PC-9 (cell line): Measurements from ENCODE around the gene PSD2. TPM values are rescaled to one million over a fixed set of nuclear protein-coding genes. Genes with fewer than 3 reads are reported as not detected.

ENCODE experiments used
- BruUV-seq: library from RNA; stranded (reverse); fragments of 400-500 nt; replicated peaks from 2 replicates; lab custom pipeline; 2021; lab: Mats Ljungman, UMichigan
- CTCF ChIA-PET: fragments of 300-600 bp; sonication (Branson Sonifier 250); formaldehyde crosslinking; loops from one replicate; lab custom pipeline; 2022; ENCODE audit warnings: antibody characterized with exemption; lab: Charles Lee
- POLR2A ChIA-PET: fragments of 300-600 bp; sonication (Branson Sonifier 250); formaldehyde crosslinking; loops from one replicate; lab custom pipeline; 2022; ENCODE audit warnings: antibody characterized with exemption; ENCODE audit not compliant: unreplicated experiment; lab: Charles Lee
- DNase-seq, 2 experiments: peaks; one replicate each; pipeline versions ENCODE4 v3.0.0 to v3.0.0-alpha.2; 2015 to 2022; ENCODE audit warnings: mixed read lengths in 1 of 2
- H2AFZ ChIP-seq: fragments of 200-600 bp; sonication (generic); 2 replicates; pipeline ENCODE4 v1.8.1; 2017; ENCODE audit warnings: antibody characterized with exemption
- H3F3A ChIP-seq: fragments of 200-600 bp; sonication (generic); 2 replicates; pipeline ENCODE4 v1.8.1; 2017; ENCODE audit warnings: antibody characterized with exemption, mild to moderate bottlenecking, low read depth; ENCODE audit not compliant: insufficient read depth
- H3K27ac ChIP-seq: fragments of 200-600 bp; sonication (generic); 2 replicates; pipeline ENCODE4 v1.6.1; 2016; ENCODE audit warnings: mixed run types
- H3K27me3 ChIP-seq: fragments of 200-600 bp; sonication (generic); 2 replicates; pipeline ENCODE4 v1.6.1; 2016; ENCODE audit warnings: low read depth, mixed run types; ENCODE audit not compliant: insufficient read depth
- H3K36me3 ChIP-seq: fragments of 200-600 bp; sonication (generic); 2 replicates; pipeline ENCODE4 v1.6.1; 2016; ENCODE audit warnings: low read depth, mixed run types
- H3K4me1 ChIP-seq: fragments of 200-600 bp; sonication (generic); replicated peaks from 2 replicates; pipeline ENCODE4 v1.6.1; 2016; ENCODE audit warnings: mixed run types; ENCODE audit not compliant: insufficient read depth
- H3K4me2 ChIP-seq: fragments of 200-600 bp; sonication (generic); 2 replicates; pipeline ENCODE4 v1.6.1; 2017; ENCODE audit warnings: mixed run types
- H3K4me3 ChIP-seq: fragments of 200-600 bp; sonication (generic); 2 replicates; pipeline ENCODE4 v1.6.1; 2016; ENCODE audit warnings: mixed run types
- H3K79me2 ChIP-seq: fragments of 200-600 bp; sonication (generic); 2 replicates; pipeline ENCODE4 v1.6.1; 2017; ENCODE audit warnings: low read depth, mixed run types
- H3K9me2 ChIP-seq: fragments of 200-600 bp; sonication (generic); 2 replicates; pipeline ENCODE4 v1.8.1; 2017; ENCODE audit warnings: mild to moderate bottlenecking; ENCODE audit not compliant: insufficient read depth
- H3K9me3 ChIP-seq: fragments of 200-600 bp; sonication (generic); 2 replicates; pipeline ENCODE4 v1.8.1; 2016; ENCODE audit warnings: low read depth; ENCODE audit not compliant: insufficient read depth
- H4K20me1 ChIP-seq: fragments of 200-600 bp; sonication (generic); 2 replicates; pipeline ENCODE4 v1.8.1; 2017; ENCODE audit not compliant: insufficient read depth
- EZH2 ChIP-seq: fragments of 200-600 bp; sonication (generic); IDR thresholded peaks from 2 replicates; pipeline ENCODE4 v1.8.0; 2017; ENCODE audit warnings: antibody characterized with exemption, low read depth
- intact Hi-C: fragments of 100-400 bp; cut with micrococcal nuclease; formaldehyde crosslinking; loops from one replicate; pipeline ENCODE4 v1.10.0; 2022; ENCODE audit not compliant: unreplicated experiment
- total RNA-seq: library from RNA; stranded (reverse); gene quantifications from 2 replicates; pipeline ENCODE4 v1.2.3, GENCODE V29; 2021
- TF ChIP-seq, protein P1 (sequence below): fragments of 200-600 bp; sonication (generic); conservative IDR thresholded peaks from 2 replicates; pipeline ENCODE4 v1.6.1; 2017; ENCODE audit warnings: mixed run types, antibody characterized with exemption, mild to moderate bottlenecking, moderate library complexity

The PSD2 gene
- total RNA-seq, 1 experiment from 2014 or later = 0.07 TPM

DNA sequence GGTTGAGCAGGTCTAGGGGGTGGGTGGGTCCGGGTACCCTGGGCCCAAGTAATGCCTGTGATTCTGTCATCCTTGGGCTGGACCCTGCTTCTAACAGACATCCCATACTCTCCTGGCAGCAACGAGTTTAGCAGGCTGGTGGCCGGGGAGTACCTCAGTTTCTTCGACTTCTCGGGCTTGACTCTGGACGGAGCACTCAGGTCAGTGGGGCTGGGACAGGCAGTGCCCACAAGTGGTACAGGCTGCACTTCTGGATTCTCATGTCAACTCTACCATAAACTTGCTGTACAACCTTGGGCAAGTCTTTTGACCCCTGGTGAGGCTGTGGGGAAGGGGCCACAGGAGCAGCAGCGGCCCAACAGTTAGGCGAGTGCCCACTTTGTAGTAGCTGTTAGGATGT lies 21.8 kb downstream of the PSD2 start:
- no peak for DNase-seq
- H3K9me3 ChIP-seq = no peaks in the 10 kb centered on the region
- no peaks in the 10 kb centered on the region for H3F3A ChIP-seq
- no peak overlapping the region for H3K27ac ChIP-seq
- H3K4me2 ChIP-seq = no peak overlapping the region
- H3K27me3 ChIP-seq = peaks cover 97% of the 10 kb centered on the region
- H3K9me2 ChIP-seq = no peaks in the 10 kb centered on the region
- no TSS peak for BruUV-seq
- H4K20me1 ChIP-seq = no peaks in the 10 kb centered on the region
- no peak overlapping the region for H2AFZ ChIP-seq
- intact Hi-C loops = no loop called here
- no peaks in the 10 kb centered on the region for H3K36me3 ChIP-seq
- no peaks in the 10 kb centered on the region for H3K79me2 ChIP-seq
- TF ChIP-seq, protein P1, sequence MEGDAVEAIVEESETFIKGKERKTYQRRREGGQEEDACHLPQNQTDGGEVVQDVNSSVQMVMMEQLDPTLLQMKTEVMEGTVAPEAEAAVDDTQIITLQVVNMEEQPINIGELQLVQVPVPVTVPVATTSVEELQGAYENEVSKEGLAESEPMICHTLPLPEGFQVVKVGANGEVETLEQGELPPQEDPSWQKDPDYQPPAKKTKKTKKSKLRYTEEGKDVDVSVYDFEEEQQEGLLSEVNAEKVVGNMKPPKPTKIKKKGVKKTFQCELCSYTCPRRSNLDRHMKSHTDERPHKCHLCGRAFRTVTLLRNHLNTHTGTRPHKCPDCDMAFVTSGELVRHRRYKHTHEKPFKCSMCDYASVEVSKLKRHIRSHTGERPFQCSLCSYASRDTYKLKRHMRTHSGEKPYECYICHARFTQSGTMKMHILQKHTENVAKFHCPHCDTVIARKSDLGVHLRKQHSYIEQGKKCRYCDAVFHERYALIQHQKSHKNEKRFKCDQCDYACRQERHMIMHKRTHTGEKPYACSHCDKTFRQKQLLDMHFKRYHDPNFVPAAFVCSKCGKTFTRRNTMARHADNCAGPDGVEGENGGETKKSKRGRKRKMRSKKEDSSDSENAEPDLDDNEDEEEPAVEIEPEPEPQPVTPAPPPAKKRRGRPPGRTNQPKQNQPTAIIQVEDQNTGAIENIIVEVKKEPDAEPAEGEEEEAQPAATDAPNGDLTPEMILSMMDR = no peak
- TF ChIP-seq EZH2 = no peak
- H3K4me1 ChIP-seq = no peaks in the 10 kb centered on the region
- POLR2A ChIA-PET = no interaction called here
- H3K4me3 ChIP-seq = no peak overlapping the region
- CTCF ChIA-PET = no interaction called here

DNA sequence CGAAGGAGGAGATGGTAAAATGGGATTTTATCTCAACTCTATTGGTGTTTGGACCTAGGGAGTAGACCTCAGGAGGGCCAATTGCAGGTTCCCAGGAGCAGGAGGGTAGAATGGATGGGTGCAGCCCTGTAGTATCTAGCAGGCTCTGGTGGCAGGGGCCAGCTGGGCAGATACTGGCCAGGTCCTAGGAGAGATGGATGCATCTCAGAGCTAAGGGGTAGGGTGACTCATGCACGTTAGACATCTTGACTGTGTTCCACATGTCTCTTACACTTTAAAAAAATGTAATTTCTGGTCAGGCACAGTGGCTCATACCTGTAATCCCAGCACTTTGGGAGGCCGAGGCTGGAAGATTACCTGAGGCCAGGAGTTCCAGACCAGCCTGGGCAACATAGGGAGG lies 22.4 kb downstream of the PSD2 start:
- TF ChIP-seq EZH2 = no peak
- TF ChIP-seq, protein P1 = no peak
- intact Hi-C loops = no loop called here
- no peak for DNase-seq
- no TSS peak for BruUV-seq
- Histone ChIP-seq H3K4me3 (no peak overlapping the region), H3K4me2 (no peak overlapping the region), H4K20me1 (no peaks in the 10 kb centered on the region), H3K9me3 (no peaks in the 10 kb centered on the region), H3K9me2 (no peaks in the 10 kb centered on the region), H3K79me2 (no peaks in the 10 kb centered on the region), H3K4me1 (no peaks in the 10 kb centered on the region), H2AFZ (no peak overlapping the region), H3K27me3 (peaks cover 97% of the 10 kb centered on the region), H3F3A (no peaks in the 10 kb centered on the region), H3K36me3 (no peaks in the 10 kb centered on the region), H3K27ac (no peak overlapping the region)
- ChIA-PET POLR2A (no interaction called here), CTCF (no interaction called here)

DNA sequence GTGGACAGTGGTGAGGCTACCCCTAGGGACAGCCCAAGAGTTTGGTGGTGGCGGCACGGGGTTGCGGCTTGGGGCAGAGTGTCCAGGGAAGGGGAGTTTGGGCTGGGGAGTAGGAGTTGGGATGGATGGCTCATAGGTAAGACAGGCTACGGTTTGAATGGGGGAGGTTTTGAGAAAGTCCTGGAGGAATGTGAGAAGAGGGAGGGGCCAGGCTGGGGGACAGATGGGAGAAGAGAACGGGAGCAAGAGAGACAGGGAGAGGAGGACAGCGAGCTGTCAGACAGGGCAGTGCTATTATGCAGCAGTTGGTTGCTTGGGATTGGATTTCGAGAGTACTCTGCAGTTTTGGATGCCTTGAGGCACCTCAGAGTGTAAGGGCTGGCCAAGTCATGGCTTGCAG lies 24.5 kb downstream of the PSD2 start:
- intact Hi-C loops = no loop called here
- CTCF ChIA-PET = no interaction called here
- no TSS peak for BruUV-seq

More for the DNA sequence above, 24.5 kb downstream of the PSD2 start:
- Histone ChIP-seq H2AFZ (no peak overlapping the region), H3K4me2 (no peak overlapping the region), H4K20me1 (no peaks in the 10 kb centered on the region), H3K79me2 (no peaks in the 10 kb centered on the region), H3K4me1 (no peaks in the 10 kb centered on the region), H3K27me3 (peaks cover 95% of the 10 kb centered on the region), H3K4me3 (no peak overlapping the region), H3K27ac (no peak overlapping the region), H3K9me2 (no peaks in the 10 kb centered on the region), H3F3A (no peaks in the 10 kb centered on the region), H3K9me3 (no peaks in the 10 kb centered on the region), H3K36me3 (no peaks in the 10 kb centered on the region)
- POLR2A ChIA-PET = no interaction called here
- TF ChIP-seq, protein P1 = no peak
- no peak for TF ChIP-seq EZH2
- no peak for DNase-seq
